Hematopoietic multipotent progenitor cell treated with erythropoietin and hydrocortisone succinate and interleukin-3 and kit ligand, for 4 days (in vitro differentiated cells): ENCODE results near the gene PIGA.

Experiments used
- DNase-seq: peaks from one replicate; pipeline ENCODE4 v3.0.0-alpha.2; 2015

PIGA gene

GRCh38 chrX:15335135-15336022 is at the start of gene PIGA:
Gene PIGA (minus strand): TSS chrX:15335523. CDS start chrX:15331930, 3,593 bp downstream.
- peak; percentile 98 for DNase-seq

- DNase-seq: no peak
Observed at GRCh38 chrX:15384304-15384703, 49.0 kb upstream of the PIGA start, which contains the start of gene VEGFD. Gene VEGFD (minus strand): TSS chrX:15384413. CDS start chrX:15383946, 467 bp downstream.

- peak; percentile 32 for DNase-seq
Observed at GRCh38 chrX:15382813-15383212, 47.5 kb upstream of the PIGA start.

- no peak for DNase-seq
Observed at GRCh38 chrX:15376956-15377355, 41.6 kb upstream of the PIGA start.

GRCh38 chrX:15373976-15374375 is 38.7 kb upstream of the PIGA start:
- DNase-seq: no peak

- DNase-seq: peak; percentile 31
Observed at GRCh38 chrX:15366506-15367352, 31.4 kb upstream of the PIGA start.

GRCh38 chrX:15359701-15360100 is 24.4 kb upstream of the PIGA start:
- DNase-seq: no peak

- no peak for DNase-seq
Observed at GRCh38 chrX:15358533-15358932, 23.2 kb upstream of the PIGA start.

GRCh38 chrX:15356444-15356843 is 21.1 kb upstream of the PIGA start:
- DNase-seq: peak; percentile 20

- DNase-seq: peak; percentile 6
Observed at GRCh38 chrX:15350329-15350996, 15.1 kb upstream of the PIGA start.

GRCh38 chrX:15349046-15349445 is 13.7 kb upstream of the PIGA start:
- DNase-seq: peak; percentile 80

GRCh38 chrX:15345976-15346375 is 10.7 kb upstream of the PIGA start:
- no peak for DNase-seq

- no peak for DNase-seq
Observed at GRCh38 chrX:15344106-15344505, 8.8 kb upstream of the PIGA start.

- peak; percentile 1 for DNase-seq
Observed at GRCh38 chrX:15343075-15343476, 7.8 kb upstream of the PIGA start.

GRCh38 chrX:15340867-15341266 is 5.5 kb upstream of the PIGA start:
- DNase-seq: no peak

GRCh38 chrX:15336023-15336413 is 695 bp upstream of the PIGA start:
- peak; percentile 20 for DNase-seq

- peak; percentile 13 for DNase-seq
Observed at GRCh38 chrX:15334561-15334960, 762 bp downstream of the PIGA start.

GRCh38 chrX:15328821-15329220 is 6.5 kb downstream of the PIGA start:
- DNase-seq: no peak

GRCh38 chrX:15328131-15328530 is 7.2 kb downstream of the PIGA start:
- DNase-seq: peak; percentile 1

- DNase-seq: no peak
Observed at GRCh38 chrX:15322472-15322871, 12.9 kb downstream of the PIGA start.

GRCh38 chrX:15322072-15322471 is 13.3 kb downstream of the PIGA start:
- no peak for DNase-seq

- DNase-seq: peak; percentile 69
Observed at GRCh38 chrX:15321447-15321846, 13.9 kb downstream of the PIGA start.

GRCh38 chrX:15320297-15320696 is 15.0 kb downstream of the PIGA start:
- no peak for DNase-seq
